GM23338 (cell line): ENCODE data around the gene PNLIPRP3. TPM values are rescaled to one million over a fixed set of nuclear protein-coding genes. Genes with fewer than 3 reads are reported as not detected.

Experiments used
- ATAC-seq: fragments of 200-7000 bp; cut with Tn5 transposase; 3 replicates; pipeline ENCODE4 v1.9.1; 2020
- DNase-seq: peaks from one replicate; pipeline ENCODE4 v3.0.0-alpha.2; 2015; ENCODE audit warnings: low spot score
- H2AFZ ChIP-seq: fragments of 200-600 bp; sonication (generic); 2 replicates; pipeline ENCODE4 v1.8.0; 2016; ENCODE audit warnings: antibody characterized with exemption, mild to moderate bottlenecking, moderate library complexity
- H3F3A ChIP-seq: fragments of 200-600 bp; sonication (generic); replicated peaks from 2 replicates; pipeline ENCODE4 v1.8.0; 2017; ENCODE audit warnings: antibody characterized with exemption, mixed run types, low read depth
- H3K27ac ChIP-seq: fragments of 200-600 bp; sonication (generic); 2 replicates; pipeline ENCODE4 v1.6.1; 2016; ENCODE audit warnings: low read depth
- H3K27me3 ChIP-seq: fragments of 200-600 bp; sonication (generic); 2 replicates; pipeline ENCODE4 v1.8.0; 2016; ENCODE audit warnings: mild to moderate bottlenecking, mixed run types, moderate library complexity; ENCODE audit not compliant: insufficient read depth
- H3K36me3 ChIP-seq: fragments of 200-600 bp; sonication (generic); 2 replicates; pipeline ENCODE4 v1.8.0; 2016; ENCODE audit warnings: mild to moderate bottlenecking; ENCODE audit not compliant: insufficient read depth
- H3K4me1 ChIP-seq: fragments of 200-600 bp; sonication (generic); 2 replicates; pipeline ENCODE4 v1.8.0; 2016; ENCODE audit warnings: mild to moderate bottlenecking, moderate library complexity; ENCODE audit not compliant: insufficient read depth
- H3K4me2 ChIP-seq: fragments of 200-600 bp; sonication (generic); 2 replicates; pipeline ENCODE4 v1.7.1; 2017; ENCODE audit warnings: mixed run types
- H3K4me3 ChIP-seq: fragments of 200-600 bp; sonication (generic); 2 replicates; pipeline ENCODE4 v1.6.1; 2016; ENCODE audit warnings: mixed run types
- H3K79me2 ChIP-seq: fragments of 200-600 bp; sonication (generic); replicated peaks from 2 replicates; pipeline ENCODE4 v1.8.0; 2017; ENCODE audit warnings: mild to moderate bottlenecking; ENCODE audit not compliant: insufficient read depth
- H3K9me2 ChIP-seq: fragments of 200-600 bp; sonication (generic); 2 replicates; pipeline ENCODE4 v1.8.0; 2017; ENCODE audit not compliant: insufficient read depth
- H4K20me1 ChIP-seq: fragments of 200-600 bp; sonication (generic); replicated peaks from 2 replicates; pipeline ENCODE4 v1.8.0; 2017; ENCODE audit warnings: mild to moderate bottlenecking; ENCODE audit not compliant: insufficient read depth
- H3K27ac Mint-ChIP-seq: 2 replicates; pipeline ENCODE4 v1.8.0; 2020; ENCODE audit warnings: inconsistent platforms, mild to moderate bottlenecking, moderate library complexity, mixed read lengths
- H3K27me3 Mint-ChIP-seq: 3 replicates; pipeline ENCODE4 v1.8.0; 2022; ENCODE audit warnings: low read depth, mild to moderate bottlenecking, moderate library complexity, mixed read lengths, inconsistent platforms; ENCODE audit not compliant: insufficient read depth, poor library complexity
- H3K36me3 Mint-ChIP-seq: 3 replicates; pipeline ENCODE4 v1.8.0; 2021; ENCODE audit warnings: low read depth, mild to moderate bottlenecking, inconsistent platforms, moderate library complexity, mixed read lengths
- H3K4me1 Mint-ChIP-seq: 3 replicates; pipeline ENCODE4 v1.8.0; 2020; ENCODE audit warnings: mild to moderate bottlenecking, inconsistent platforms, mixed read lengths
- H3K4me3 Mint-ChIP-seq: 3 replicates; pipeline ENCODE4 v1.8.0; 2021; ENCODE audit warnings: moderate library complexity, mild to moderate bottlenecking, inconsistent platforms, mixed read lengths
- H3K9me3 Mint-ChIP-seq: 3 replicates; pipeline ENCODE4 v1.8.0; 2020; ENCODE audit warnings: moderate library complexity, mild to moderate bottlenecking, inconsistent platforms, mixed read lengths
- CREB1 ChIP-seq: fragments of 250-450 bp; sonication (Bioruptor Pico); IDR thresholded peaks from 2 replicates; pipeline ENCODE4 v1.5.0; 2020; ENCODE audit warnings: low read depth, mild to moderate bottlenecking, moderate library complexity
- EZH2 ChIP-seq: fragments of 200-600 bp; sonication (generic); IDR thresholded peaks from one replicate; pipeline ENCODE4 v1.8.0; 2017; ENCODE audit warnings: antibody characterized with exemption, mild to moderate bottlenecking, low read depth; ENCODE audit not compliant: unreplicated experiment
- EZH2phosphoT487 ChIP-seq: fragments of 200-600 bp; sonication (generic); IDR thresholded peaks from one replicate; pipeline ENCODE4 v1.8.1; 2018; ENCODE audit warnings: antibody characterized with exemption; ENCODE audit not compliant: unreplicated experiment
- NANOG ChIP-seq: IDR thresholded peaks from 2 replicates; pipeline ENCODE4 v1.6.1; 2016; ENCODE audit warnings: antibody characterized with exemption, borderline replicate concordance
- STAT1 ChIP-seq: IDR thresholded peaks from one replicate; pipeline ENCODE4 v1.6.1; 2016; ENCODE audit warnings: antibody characterized with exemption; ENCODE audit not compliant: unreplicated experiment
- ZNF114 ChIP-seq: fragments of 250-450 bp; sonication (Bioruptor Pico); IDR thresholded peaks from 2 replicates; pipeline ENCODE4 v1.5.0; 2020; ENCODE audit warnings: mild to moderate bottlenecking, moderate library complexity
- ZNF331 ChIP-seq: fragments of 250-450 bp; sonication (Bioruptor Pico); IDR thresholded peaks from 2 replicates; pipeline ENCODE4 v1.5.0; 2020; ENCODE audit warnings: low read depth, mild to moderate bottlenecking, moderate library complexity
- polyA plus RNA-seq: library from polyadenylated mRNA; unstranded; fragments of >200 nt; fragmentation: Nextera tagmentation; extraction: Ambion mirVana; gene quantifications from 2 replicates; pipeline ENCODE4 v1.2.1, GENCODE V29; 2016
- total RNA-seq: library from RNA; depleted of rRNA; stranded (reverse); fragments of >200 nt; shearing (Covaris generic); gene quantifications from 2 replicates; pipeline ENCODE4 v1.2.3, GENCODE V29; 2014
- TF ChIP-seq, protein P1 (sequence below): fragments of 250-450 bp; sonication (Bioruptor Pico); IDR thresholded peaks from 2 replicates; pipeline ENCODE4 v1.5.0; 2020; ENCODE audit warnings: mild to moderate bottlenecking, moderate library complexity
- TF ChIP-seq, protein P2 (sequence below): IDR thresholded peaks from one replicate; pipeline ENCODE4 v1.6.1; 2018; ENCODE audit warnings: antibody characterized with exemption; ENCODE audit not compliant: unreplicated experiment
- TF ChIP-seq, protein P3 (sequence below), 2 experiments: fragments of 200-600 bp in 1 of 2; sonication (generic) in 1 of 2; conservative IDR thresholded peaks; 2 replicates each; pipeline versions ENCODE4 v1.5.1 to v1.6.1; 2016 to 2017; ENCODE audit warnings: antibody characterized with exemption in 2 of 2, low read depth in 2 of 2, mild to moderate bottlenecking in 2 of 2, moderate library complexity in 1 of 2

PNLIPRP3 gene
- total and polyA plus RNA-seq, 2 experiments from 2014 or later: not detected

DNA sequence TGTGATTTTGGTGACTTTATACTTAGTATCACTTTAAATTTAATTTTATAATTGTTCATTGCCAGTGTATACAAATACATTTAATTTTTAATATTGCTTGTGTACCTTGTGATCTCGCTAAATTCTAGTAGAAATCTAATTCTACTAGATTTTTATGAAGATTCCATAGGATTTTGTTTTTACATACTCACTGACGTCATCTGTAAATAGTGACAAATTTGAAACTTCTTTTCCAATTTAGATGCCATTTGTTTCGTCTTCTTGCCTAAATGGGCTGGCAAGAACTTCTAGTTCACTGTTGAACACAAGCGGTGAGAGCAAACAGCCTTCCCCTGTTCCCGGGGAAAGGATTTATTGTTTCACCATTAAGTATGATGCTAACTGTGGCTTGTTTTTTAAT, 17.3 kb upstream of the PNLIPRP3 start:
- TF ChIP-seq ZNF114: no peak
- H3K9me3 Mint-ChIP-seq: no peaks in the 10 kb centered on the region
- ATAC-seq (no peak), DNase-seq (no peak)
- peaks cover 4% of the 10 kb centered on the region; the same call in 1 of the 3 replicates for H3K4me1 Mint-ChIP-seq
- H3K36me3 ChIP-seq: no peaks in the 10 kb centered on the region
- H3K79me2 ChIP-seq: no peaks in the 10 kb centered on the region
- no peaks in the 10 kb centered on the region for H3K9me2 ChIP-seq
- H3K27ac Mint-ChIP-seq: no peak overlapping the region
- no peak overlapping the region for H3K4me3 ChIP-seq
- no peaks in the 10 kb centered on the region for H3F3A ChIP-seq
- H2AFZ ChIP-seq: no peak overlapping the region
- H3K27me3 ChIP-seq: no peaks in the 10 kb centered on the region
- no peaks in the 10 kb centered on the region for H3K4me1 ChIP-seq
- no peaks in the 10 kb centered on the region for H3K36me3 Mint-ChIP-seq
- no peak overlapping the region for H3K4me3 Mint-ChIP-seq
- no peak overlapping the region for H3K4me2 ChIP-seq
- H3K27me3 Mint-ChIP-seq: no peaks in the 10 kb centered on the region
- H4K20me1 ChIP-seq: no peaks in the 10 kb centered on the region
- H3K27ac ChIP-seq: no peak overlapping the region

DNA sequence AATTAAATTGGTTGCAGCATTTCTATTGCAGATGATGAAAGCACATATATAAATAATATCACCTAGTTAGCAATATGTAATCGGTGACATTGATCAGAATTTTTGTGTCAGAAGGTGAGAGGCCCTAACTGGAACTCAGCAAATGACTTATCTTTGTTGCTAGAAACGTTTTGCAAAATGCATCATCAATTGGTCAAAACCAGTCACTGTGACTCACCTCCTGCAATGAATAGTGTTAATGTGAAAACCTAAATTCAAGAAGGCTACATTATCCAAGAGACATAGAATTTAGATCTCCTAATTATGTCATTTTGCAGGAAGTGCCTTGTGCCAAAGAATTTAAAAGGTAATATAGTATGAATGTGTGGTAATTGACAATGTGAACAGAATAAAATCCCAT, 9.8 kb upstream of the PNLIPRP3 start:
- Histone ChIP-seq H3K36me3 (no peaks in the 10 kb centered on the region), H2AFZ (no peak overlapping the region), H3F3A (no peaks in the 10 kb centered on the region), H3K4me1 (no peaks in the 10 kb centered on the region), H3K27me3 (no peaks in the 10 kb centered on the region), H4K20me1 (no peaks in the 10 kb centered on the region), H3K9me2 (no peaks in the 10 kb centered on the region), H3K4me2 (no peak overlapping the region), H3K79me2 (no peaks in the 10 kb centered on the region), H3K4me3 (no peak overlapping the region), H3K27ac (no peak overlapping the region)
- DNase-seq (no peak), ATAC-seq (no peak)
- Mint-ChIP-seq H3K36me3 (no peaks in the 10 kb centered on the region), H3K27ac (no peak overlapping the region), H3K9me3 (no peaks in the 10 kb centered on the region), H3K4me3 (no peak overlapping the region), H3K4me1 (no peaks in the 10 kb centered on the region), H3K27me3 (no peaks in the 10 kb centered on the region)
- TF ChIP-seq EZH2 (no peak), NANOG (no peak), CREB1 (CRISPR knock-in tag) (no peak), EZH2phosphoT487 (no peak), ZNF114 (no peak), STAT1 (no peak), ZNF331 (CRISPR knock-in tag) (no peak)
- TF ChIP-seq, protein P1, sequence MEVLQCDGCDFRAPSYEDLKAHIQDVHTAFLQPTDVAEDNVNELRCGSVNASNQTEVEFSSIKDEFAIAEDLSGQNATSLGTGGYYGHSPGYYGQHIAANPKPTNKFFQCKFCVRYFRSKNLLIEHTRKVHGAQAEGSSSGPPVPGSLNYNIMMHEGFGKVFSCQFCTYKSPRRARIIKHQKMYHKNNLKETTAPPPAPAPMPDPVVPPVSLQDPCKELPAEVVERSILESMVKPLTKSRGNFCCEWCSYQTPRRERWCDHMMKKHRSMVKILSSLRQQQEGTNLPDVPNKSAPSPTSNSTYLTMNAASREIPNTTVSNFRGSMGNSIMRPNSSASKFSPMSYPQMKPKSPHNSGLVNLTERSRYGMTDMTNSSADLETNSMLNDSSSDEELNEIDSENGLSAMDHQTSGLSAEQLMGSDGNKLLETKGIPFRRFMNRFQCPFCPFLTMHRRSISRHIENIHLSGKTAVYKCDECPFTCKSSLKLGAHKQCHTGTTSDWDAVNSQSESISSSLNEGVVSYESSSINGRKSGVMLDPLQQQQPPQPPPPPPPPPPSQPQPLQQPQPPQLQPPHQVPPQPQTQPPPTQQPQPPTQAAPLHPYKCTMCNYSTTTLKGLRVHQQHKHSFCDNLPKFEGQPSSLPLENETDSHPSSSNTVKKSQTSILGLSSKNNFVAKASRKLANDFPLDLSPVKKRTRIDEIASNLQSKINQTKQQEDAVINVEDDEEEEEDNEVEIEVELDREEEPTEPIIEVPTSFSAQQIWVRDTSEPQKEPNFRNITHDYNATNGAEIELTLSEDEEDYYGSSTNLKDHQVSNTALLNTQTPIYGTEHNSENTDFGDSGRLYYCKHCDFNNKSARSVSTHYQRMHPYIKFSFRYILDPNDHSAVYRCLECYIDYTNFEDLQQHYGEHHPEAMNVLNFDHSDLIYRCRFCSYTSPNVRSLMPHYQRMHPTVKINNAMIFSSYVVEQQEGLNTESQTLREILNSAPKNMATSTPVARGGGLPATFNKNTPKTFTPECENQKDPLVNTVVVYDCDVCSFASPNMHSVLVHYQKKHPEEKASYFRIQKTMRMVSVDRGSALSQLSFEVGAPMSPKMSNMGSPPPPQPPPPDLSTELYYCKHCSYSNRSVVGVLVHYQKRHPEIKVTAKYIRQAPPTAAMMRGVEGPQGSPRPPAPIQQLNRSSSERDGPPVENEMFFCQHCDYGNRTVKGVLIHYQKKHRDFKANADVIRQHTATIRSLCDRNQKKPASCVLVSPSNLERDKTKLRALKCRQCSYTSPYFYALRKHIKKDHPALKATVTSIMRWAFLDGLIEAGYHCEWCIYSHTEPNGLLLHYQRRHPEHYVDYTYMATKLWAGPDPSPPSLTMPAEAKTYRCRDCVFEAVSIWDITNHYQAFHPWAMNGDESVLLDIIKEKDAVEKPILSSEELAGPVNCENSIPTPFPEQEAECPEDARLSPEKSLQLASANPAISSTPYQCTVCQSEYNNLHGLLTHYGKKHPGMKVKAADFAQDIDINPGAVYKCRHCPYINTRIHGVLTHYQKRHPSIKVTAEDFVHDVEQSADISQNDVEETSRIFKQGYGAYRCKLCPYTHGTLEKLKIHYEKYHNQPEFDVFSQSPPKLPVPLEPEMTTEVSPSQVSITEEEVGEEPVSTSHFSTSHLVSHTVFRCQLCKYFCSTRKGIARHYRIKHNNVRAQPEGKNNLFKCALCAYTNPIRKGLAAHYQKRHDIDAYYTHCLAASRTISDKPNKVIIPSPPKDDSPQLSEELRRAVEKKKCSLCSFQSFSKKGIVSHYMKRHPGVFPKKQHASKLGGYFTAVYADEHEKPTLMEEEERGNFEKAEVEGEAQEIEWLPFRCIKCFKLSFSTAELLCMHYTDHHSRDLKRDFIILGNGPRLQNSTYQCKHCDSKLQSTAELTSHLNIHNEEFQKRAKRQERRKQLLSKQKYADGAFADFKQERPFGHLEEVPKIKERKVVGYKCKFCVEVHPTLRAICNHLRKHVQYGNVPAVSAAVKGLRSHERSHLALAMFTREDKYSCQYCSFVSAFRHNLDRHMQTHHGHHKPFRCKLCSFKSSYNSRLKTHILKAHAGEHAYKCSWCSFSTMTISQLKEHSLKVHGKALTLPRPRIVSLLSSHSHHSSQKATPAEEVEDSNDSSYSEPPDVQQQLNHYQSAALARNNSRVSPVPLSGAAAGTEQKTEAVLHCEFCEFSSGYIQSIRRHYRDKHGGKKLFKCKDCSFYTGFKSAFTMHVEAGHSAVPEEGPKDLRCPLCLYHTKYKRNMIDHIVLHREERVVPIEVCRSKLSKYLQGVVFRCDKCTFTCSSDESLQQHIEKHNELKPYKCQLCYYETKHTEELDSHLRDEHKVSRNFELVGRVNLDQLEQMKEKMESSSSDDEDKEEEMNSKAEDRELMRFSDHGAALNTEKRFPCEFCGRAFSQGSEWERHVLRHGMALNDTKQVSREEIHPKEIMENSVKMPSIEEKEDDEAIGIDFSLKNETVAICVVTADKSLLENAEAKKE (CRISPR knock-in tag): no peak
- TF ChIP-seq, protein P2, sequence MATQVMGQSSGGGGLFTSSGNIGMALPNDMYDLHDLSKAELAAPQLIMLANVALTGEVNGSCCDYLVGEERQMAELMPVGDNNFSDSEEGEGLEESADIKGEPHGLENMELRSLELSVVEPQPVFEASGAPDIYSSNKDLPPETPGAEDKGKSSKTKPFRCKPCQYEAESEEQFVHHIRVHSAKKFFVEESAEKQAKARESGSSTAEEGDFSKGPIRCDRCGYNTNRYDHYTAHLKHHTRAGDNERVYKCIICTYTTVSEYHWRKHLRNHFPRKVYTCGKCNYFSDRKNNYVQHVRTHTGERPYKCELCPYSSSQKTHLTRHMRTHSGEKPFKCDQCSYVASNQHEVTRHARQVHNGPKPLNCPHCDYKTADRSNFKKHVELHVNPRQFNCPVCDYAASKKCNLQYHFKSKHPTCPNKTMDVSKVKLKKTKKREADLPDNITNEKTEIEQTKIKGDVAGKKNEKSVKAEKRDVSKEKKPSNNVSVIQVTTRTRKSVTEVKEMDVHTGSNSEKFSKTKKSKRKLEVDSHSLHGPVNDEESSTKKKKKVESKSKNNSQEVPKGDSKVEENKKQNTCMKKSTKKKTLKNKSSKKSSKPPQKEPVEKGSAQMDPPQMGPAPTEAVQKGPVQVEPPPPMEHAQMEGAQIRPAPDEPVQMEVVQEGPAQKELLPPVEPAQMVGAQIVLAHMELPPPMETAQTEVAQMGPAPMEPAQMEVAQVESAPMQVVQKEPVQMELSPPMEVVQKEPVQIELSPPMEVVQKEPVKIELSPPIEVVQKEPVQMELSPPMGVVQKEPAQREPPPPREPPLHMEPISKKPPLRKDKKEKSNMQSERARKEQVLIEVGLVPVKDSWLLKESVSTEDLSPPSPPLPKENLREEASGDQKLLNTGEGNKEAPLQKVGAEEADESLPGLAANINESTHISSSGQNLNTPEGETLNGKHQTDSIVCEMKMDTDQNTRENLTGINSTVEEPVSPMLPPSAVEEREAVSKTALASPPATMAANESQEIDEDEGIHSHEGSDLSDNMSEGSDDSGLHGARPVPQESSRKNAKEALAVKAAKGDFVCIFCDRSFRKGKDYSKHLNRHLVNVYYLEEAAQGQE: no peak
- TF ChIP-seq, protein P3, sequence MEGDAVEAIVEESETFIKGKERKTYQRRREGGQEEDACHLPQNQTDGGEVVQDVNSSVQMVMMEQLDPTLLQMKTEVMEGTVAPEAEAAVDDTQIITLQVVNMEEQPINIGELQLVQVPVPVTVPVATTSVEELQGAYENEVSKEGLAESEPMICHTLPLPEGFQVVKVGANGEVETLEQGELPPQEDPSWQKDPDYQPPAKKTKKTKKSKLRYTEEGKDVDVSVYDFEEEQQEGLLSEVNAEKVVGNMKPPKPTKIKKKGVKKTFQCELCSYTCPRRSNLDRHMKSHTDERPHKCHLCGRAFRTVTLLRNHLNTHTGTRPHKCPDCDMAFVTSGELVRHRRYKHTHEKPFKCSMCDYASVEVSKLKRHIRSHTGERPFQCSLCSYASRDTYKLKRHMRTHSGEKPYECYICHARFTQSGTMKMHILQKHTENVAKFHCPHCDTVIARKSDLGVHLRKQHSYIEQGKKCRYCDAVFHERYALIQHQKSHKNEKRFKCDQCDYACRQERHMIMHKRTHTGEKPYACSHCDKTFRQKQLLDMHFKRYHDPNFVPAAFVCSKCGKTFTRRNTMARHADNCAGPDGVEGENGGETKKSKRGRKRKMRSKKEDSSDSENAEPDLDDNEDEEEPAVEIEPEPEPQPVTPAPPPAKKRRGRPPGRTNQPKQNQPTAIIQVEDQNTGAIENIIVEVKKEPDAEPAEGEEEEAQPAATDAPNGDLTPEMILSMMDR (conservative IDR thresholded peaks at IDR 0.05; ENCODE audit: low read depth in 2 of 2): no peak
